Raji (cell line): Measurements from ENCODE around the gene ISG15.
A peak's percentile ranks its signal among the peaks of the same experiment; 100 is the strongest.

ENCODE experiments used
- POLR2A ChIP-seq: IDR thresholded peaks from 2 replicates; pipeline ENCODE4 v1.6.1; 2011; ENCODE audit warnings: low read depth, low read length, control low read depth; ENCODE audit not compliant: insufficient read depth

Gene ISG15

GRCh38 chr1:1031659-1032235 lies 18.4 kb downstream of the ISG15 start:
- no peak for TF ChIP-seq POLR2A

GRCh38 chr1:1032424-1032823 lies 19.1 kb downstream of the ISG15 start:
- no peak for TF ChIP-seq POLR2A

DNA sequence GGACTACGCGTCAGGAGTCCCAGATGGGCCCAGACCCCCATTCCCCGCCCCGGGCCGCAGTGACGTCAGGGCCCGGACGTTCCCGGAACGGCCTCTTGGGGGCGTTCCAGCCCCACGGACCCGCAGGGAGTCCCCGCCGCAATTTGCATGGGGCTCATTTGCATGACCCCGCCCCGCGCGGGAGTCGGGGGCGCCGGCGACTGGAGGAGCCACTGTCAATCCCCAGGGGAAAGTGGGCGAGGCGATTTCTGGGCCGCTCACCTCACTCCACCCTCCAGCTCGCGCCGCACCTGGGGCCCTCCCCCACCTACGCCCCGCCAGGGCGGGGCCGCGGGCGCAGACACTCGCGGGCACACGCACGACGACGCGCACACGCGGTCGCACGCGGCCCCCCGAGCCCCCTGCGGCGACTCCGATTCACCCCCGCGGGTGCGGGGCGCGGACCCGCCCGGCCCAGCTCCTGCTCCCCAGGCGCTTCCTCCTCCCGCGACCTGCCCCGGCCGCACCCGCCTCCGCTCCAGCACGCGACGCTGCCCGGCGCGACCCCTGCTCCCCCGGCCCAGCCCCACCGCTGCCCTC lies 19.8 kb downstream of the ISG15 start:
- TF ChIP-seq POLR2A = peak; percentile 38

DNA sequence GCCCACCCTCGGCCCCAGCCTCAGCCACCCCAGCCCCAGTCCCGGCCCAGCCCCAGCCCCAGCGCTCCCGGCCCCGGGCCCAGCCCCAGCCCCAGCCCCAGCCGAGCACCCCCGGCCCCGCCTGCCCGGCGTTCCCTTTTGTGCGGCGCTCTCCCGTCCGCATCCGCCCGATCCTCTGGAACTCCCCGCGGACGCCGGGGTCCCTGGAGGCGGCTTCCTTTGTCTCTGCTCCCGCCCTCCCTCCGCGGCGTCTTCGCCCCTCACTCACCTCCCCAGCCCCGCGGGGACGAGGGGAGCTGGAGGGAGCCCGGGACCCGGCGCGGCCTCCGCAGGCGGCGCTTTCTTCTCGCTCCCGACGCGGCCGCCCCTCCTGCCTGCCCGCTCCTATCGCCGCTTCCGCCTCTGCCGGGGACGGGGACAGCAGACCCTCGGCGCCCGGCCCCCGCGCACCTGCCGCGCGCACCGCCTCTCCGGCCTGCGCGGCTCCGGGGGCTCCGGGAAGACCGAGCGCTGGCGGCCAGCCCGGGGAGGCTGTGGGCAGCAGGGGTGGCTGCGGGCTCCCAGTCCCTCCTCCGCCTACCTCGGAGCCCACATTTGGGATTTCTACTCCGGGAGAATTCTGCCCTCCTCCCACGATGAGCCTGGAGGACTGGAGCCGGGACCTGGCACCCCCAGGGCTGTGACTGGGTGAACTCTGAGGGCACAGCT lies 20.6 kb downstream of the ISG15 start:
- no peak for TF ChIP-seq POLR2A

- no peak for TF ChIP-seq POLR2A
These were observed 21.1 kb downstream of the ISG15 start for GRCh38 chr1:1034439-1034781.

- TF ChIP-seq POLR2A = no peak
These were observed 22.1 kb downstream of the ISG15 start for GRCh38 chr1:1035291-1035943.

- no peak for TF ChIP-seq POLR2A
These were observed 24.4 kb downstream of the ISG15 start for GRCh38 chr1:1037366-1038327.

GRCh38 chr1:1038694-1039093 lies 25.4 kb downstream of the ISG15 start:
- no peak for TF ChIP-seq POLR2A

GRCh38 chr1:1039145-1039910 lies 26.0 kb downstream of the ISG15 start:
- TF ChIP-seq POLR2A = no peak

GRCh38 chr1:1040004-1040991 lies 27.0 kb downstream of the ISG15 start:
- no peak for TF ChIP-seq POLR2A

DNA sequence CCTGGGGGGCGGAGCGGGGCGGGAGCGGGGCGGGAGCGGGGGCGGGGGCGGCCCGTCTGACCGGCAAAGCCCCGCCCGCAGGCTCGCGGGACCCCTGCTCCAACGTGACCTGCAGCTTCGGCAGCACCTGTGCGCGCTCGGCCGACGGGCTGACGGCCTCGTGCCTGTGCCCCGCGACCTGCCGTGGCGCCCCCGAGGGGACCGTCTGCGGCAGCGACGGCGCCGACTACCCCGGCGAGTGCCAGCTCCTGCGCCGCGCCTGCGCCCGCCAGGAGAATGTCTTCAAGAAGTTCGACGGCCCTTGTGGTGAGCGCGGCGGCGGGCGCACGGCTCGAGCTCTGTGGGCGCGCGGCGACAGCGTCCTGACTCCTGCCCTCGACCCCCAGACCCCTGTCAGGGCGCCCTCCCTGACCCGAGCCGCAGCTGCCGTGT lies 27.8 kb downstream of the ISG15 start:
- TF ChIP-seq POLR2A = no peak

- TF ChIP-seq POLR2A = no peak
These were observed 28.6 kb downstream of the ISG15 start for GRCh38 chr1:1041873-1042272.

DNA sequence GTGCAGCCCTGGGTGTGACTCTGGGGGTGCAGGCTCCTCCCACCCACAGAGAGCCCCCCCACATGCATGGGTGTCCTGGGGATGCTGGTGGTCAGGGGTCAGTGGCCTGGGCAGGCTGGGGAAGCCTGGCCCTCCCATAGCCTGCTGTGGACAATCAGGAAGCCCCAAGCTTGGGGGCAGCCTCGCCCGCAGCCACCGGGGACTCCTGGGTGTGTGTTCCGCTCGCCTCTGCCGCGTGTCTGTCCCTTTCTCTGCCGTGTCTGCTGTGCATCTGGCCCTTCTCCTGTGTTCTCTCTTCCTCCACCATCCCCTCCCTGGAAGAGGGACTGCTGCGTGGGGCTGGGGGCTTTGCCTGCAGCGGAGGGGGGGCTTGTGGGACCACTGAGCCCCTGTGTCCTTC lies 29.5 kb downstream of the ISG15 start:
- no peak for TF ChIP-seq POLR2A

- TF ChIP-seq POLR2A = no peak
These were observed 30.1 kb downstream of the ISG15 start for GRCh38 chr1:1043411-1043810.

DNA sequence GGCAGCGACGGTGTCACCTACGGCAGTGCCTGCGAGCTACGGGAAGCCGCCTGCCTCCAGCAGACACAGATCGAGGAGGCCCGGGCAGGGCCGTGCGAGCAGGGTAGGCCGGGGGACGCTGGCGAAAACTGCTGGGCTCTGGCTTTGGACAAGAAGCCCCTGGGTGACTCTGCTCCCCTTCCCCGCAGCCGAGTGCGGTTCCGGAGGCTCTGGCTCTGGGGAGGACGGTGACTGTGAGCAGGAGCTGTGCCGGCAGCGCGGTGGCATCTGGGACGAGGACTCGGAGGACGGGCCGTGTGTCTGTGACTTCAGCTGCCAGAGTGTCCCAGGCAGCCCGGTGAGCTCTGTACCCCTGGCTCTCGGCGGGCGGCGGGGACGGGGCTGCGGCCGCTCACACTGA lies 30.6 kb downstream of the ISG15 start:
- TF ChIP-seq POLR2A = no peak
